GM21619 (cell line): ENCODE results near the gene PHPT1.
"Not testable (repeated sequence)": the region's sequence is repeated elsewhere in the genome, so short reads cannot be mapped to it uniquely, and the experiment has no call there.

Experiments used
- ATAC-seq: cut with Tn5 transposase; IDR thresholded peaks from one replicate; pipeline ENCODE4 v1.9.1; 2021; ENCODE audit not compliant: unreplicated experiment

The PHPT1 gene

DNA sequence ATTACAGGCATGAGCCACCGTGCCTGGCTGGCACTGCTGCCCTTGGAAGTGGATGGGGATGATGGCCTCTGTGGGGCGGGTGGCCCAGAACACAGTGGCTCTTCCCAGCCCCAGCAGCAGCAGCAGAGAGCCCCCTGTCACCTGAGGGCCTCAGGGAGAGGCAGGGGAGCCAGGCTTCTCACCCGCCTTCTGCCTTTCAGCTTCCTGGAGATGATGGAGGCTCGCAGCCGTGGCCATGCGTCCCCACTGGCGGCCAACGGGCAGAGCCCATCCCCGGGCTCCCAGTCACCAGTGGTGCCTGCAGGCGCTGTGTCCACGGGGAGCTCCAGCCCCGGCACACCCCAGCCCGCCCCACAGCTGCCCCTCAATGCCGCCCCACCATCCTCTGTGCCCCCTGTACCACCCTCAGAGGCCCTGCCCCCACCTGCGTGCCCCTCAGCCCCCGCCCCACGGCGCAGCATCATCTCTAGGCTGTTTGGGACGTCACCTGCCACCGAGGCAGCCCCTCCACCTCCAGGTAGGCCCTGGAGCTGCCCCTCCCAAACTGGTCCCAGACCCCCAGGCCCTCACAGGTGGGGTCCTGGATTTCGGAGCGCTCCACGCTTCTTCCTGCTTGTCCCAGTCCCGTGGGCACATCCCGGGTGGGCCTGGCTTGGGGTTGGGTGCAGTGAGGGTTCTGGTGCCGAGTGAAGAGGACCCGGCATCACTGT is 11.9 kb upstream of the PHPT1 start:
- ATAC-seq: no peak

GRCh38 chr9:136837856-136838277 is 11.3 kb upstream of the PHPT1 start:
- not testable (repeated sequence) for ATAC-seq

DNA sequence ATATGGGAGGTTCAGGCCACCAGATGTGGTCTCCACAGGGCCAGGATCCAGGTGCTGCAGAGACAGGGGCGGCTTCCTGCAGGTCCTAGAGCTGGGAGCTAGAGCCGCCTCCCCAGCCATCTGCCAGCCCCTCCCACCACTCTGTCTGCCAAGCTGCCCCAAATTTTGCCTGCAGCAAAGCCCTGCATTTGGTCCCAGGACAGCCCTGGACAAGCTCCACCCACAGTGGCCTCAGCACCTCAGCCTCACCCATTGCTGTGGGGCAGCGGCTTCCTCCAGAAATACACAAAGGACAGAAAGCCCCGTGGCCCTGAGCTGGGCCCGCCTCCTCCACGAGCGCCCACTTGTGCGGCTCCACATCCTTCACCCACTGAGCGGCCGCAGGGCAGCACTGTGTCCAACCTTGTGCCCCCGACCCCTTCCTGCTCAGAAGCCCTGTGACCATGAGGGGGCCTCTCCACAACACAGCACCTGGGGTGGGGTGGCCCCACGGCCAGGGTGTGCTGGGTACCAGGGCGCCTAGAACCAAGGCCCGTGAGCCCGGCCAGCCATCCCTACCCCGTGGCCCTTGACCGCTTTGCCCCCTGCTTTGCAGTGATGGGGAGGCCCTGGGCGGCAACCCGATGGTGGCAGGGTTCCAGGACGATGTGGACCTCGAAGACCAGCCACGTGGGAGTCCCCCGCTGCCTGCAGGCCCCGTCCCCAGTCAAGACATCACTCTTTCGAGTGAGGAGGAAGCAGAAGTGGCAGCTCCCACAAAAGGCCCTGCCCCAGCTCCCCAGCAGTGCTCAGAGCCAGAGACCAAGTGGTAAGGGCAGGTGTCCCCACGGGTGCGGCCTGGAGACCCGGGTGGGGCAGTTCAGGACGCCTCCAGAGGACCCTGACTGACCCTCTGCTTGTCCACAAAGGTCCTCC is 10.6 kb upstream of the PHPT1 start:
- no peak for ATAC-seq

DNA sequence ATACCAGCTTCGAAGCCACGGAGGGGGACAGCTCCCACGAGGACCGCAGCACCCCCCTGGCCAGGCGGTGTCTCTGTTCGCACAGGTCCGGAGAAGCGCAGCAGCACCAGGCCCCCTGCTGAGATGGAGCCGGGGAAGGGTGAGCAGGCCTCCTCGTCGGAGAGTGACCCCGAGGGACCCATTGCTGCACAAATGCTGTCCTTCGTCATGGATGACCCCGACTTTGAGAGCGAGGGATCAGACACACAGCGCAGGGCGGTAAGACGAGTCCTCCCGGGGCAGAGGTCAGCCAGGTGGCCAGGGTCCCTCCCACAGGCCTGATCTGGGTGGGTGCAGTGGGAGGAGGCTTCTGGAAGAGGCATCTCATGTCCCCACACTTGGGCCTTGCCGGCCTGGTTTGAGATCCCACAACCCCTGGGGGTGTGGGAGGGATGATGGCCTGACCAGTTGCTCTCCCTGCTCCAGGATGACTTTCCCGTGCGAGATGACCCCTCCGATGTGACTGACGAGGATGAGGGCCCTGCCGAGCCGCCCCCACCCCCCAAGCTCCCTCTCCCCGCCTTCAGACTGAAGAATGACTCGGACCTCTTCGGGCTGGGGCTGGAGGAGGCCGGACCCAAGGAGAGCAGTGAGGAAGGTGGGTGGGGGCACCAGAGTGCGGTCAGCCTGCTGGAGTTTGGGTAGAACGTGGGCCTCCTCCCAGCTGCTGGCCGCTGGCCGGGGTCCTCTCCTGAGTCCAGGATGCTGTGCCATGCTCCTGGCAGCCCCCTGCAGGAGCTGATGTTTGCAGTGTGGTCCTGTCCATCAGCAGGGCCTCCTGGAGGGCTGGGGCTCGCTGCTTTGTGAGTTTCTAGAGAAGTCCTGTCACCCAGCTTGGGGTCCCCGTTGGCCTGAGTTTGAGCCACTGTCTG is 9.7 kb upstream of the PHPT1 start:
- no peak for ATAC-seq

DNA sequence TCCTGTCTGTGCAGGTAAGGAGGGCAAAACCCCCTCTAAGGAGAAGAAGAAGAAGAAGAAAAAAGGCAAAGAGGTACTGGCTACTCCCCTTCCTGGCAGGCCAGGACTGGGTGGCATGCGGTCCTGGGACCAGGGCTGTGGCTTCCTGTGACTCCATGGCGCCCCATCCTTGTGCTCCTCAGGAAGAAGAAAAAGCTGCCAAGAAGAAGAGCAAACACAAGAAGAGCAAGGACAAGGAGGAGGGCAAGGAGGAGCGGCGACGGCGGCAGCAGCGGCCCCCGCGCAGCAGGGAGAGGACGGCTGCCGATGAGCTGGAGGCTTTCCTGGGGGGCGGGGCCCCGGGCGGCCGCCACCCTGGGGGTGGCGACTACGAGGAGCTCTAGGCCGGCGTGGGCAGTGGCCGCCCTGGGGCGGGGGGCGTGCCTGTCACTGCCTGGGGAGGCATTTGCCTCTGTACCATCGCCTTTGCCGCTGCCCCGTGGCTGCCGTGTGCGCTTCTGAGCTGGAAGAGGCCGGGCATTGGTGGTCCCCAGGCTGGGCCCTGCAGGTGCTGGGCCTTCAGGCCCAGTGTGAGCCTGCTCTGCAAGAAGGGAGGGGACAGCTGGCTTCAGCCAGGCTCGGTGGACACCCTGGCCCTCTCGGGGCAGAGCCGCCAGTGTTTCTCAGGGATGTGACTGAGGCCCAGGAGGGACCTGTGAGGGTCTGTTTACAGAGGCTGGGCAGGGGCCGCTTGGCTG is 8.9 kb upstream of the PHPT1 start:
- no peak for ATAC-seq

- no peak for ATAC-seq
Observed at GRCh38 chr9:136840877-136841645, 8.1 kb upstream of the PHPT1 start.

DNA sequence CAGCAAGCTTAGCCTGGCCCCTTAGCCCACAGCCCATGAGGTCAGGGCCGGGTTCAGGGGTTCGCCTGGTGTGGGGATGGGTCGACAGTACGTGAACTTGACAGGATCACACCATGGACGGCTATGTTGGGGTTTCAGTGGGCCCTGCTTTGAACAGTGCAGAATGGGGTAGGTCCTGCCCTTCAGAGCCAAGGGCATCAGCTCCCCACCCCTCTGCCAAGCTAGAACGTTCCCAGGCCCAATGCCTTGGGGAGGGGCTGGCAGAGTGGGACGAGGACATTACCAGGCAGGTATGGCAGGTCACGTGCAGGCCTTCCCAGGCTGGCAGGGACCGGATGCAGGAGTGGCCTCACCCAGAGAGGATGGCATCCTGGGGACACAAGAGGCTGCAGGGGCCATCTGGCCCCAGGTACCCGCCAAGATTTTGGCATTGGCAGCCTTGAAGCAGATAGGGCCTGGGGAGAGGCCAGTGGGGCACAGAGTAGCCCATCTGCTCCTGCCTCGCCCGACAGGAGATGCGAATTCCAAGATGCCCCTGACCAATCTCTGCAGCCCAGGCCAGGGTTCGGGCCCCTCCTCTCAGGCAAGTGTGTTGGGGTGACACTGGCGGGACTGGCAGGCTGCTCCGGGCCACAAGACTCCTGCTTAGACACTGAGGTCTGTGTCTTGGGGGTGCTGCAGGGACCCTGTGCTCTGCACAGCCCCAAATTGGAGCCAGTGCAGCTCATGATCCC is 7.4 kb upstream of the PHPT1 start:
- not testable (repeated sequence) for ATAC-seq

GRCh38 chr9:136842380-136842948 is 6.7 kb upstream of the PHPT1 start, which contains the start of gene AJM1:
TSS of gene AJM1 (plus strand) at chr9:136842478. CDS start at chr9:136844415, 1,937 bp downstream.
- peak; percentile 68 for ATAC-seq

GRCh38 chr9:136843159-136843800 is 5.9 kb upstream of the PHPT1 start:
- not testable (repeated sequence) for ATAC-seq

GRCh38 chr9:136843801-136844740 is 5.1 kb upstream of the PHPT1 start:
- ATAC-seq: not testable (repeated sequence)

- ATAC-seq: no peak
Observed at GRCh38 chr9:136844761-136845464, 4.3 kb upstream of the PHPT1 start.

DNA sequence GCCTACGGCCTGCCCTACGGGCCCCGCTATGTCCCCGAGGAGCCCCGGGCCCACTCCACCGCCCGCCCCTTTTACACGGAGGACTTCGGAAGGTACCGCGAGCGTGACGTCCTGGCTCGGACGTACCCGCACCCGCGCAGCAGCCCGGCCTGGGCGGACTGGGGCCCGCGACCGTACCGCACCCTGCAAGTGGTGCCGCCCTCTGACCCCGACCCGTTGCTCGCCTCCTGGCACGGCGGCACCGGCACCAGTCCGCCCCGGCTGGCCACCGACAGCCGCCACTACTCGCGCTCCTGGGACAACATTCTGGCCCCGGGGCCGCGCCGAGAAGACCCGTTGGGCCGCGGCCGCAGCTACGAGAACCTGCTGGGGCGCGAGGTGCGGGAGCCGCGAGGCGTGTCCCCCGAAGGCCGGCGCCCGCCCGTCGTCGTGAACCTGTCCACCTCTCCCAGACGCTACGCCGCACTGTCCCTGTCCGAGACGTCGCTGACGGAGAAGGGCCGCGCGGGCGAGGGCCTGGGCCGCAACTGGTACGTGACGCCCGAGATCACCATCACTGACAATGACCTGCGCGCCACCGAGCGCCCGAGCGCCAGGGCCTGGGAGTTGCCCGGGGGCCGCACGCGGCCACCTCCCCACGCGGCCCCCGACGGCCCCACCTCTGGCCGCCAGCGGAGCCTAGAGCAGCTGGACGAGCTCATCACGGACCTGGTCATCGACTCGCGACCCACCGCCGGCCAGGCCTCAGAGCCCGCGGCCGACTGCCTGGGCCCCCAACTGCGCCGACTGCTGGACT is 3.5 kb upstream of the PHPT1 start:
- no peak for ATAC-seq

GRCh38 chr9:136846376-136847087 is 2.7 kb upstream of the PHPT1 start:
- ATAC-seq: no peak

DNA sequence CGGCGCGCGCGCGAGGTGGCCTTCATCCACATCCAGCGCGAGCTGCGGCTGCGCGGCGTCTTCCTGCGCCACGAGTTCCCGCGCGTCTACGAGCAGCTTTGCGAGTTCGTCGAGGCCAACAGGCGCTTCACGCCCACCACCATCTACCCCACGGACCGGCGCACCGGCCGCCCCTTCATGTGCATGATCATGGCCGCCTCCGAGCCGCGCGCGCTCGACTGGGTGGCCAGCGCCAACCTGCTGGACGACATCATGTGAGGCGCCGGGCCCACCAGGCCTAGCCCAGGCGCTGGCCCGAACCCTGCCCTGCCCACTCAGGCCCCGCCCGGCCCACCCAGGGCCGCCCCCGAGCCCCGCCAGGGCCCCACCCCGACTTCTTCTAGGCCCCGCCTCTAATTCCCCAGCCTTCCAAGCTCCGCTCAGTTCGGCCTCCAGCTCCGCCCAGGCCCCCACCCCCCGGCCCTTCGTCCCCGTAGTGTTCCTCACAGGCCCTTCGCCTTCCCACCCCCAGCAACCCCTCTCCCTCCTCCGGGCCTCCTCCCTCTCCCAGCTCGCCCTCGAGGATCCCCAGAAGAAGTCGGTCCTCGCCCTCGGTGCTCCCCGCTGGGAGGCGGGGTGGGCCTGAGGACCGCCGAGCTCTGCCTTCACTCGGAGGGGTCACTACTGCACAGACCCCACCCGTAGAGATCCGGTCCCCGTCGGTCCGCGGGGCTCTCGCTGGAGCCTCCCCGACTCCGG is 2.0 kb upstream of the PHPT1 start:
- ATAC-seq: no peak
